Fibroblast of skin of left quadriceps (primary cell): ENCODE results near the gene HSD11B2.
"Not testable (repeated sequence)": the region's sequence is repeated elsewhere in the genome, so short reads cannot be mapped to it uniquely, and the experiment has no call there.

ENCODE experiments used
- DNase-seq, 2 experiments: peaks; one replicate each; pipeline ENCODE4 v3.0.0-alpha.2; 2013; ENCODE audit warnings: low read depth in 2 of 2

Gene HSD11B2

GRCh38 chr16:67415421-67415820, 15.5 kb upstream of the HSD11B2 start:
- DNase-seq = not testable (repeated sequence)

DNA sequence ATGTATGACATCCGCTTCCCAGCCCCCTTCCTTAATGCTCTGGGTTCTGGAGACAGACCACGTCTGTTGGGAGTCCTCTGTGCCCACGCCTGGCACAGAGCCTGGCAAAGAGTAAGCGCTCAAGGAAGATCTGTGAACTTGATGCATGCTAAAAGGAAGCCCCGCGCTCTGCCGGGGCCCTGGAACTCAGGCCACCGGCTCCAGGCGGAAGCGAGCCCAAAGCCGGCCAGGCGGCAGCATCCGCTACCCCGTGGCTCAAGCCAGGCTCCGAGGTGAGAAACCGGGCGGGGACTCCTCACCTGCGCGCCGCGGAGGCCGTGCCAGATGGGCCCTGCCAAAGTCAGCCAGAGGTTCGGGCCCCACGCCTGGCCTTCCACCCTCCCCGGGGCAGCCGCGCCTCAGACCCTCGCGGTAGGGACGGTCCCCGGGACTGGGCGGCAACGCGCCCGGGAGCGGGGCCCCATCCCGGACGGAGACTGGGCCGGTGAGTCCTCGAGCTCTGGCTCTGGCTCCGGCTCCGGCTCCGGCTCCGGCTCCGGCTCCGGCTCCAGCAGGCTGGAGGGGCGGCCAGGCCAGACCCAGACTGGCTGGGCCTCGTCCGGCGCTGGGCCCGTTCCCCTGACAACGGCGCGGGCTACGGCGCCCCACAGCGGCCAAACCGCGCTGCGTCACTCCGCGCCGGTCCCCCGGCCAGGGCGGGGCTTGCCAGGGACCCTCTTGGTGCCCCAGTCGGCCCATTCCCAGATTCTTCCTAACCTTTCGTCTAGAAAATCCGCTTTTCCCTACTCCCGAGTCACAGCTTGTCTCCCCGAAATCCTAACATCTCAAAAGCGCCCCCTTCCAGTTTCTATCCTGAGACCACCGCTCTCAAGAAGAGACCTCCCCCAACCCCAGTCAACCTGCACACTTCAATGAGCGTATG, 14.8 kb upstream of the HSD11B2 start, which contains the start of gene ZDHHC1:
Gene ZDHHC1, minus strand, starts transcription at position 606 of the 922 bp plus-strand sequence. CDS start 8,702 bp downstream, outside the sequence.
- DNase-seq = peak in 1 of 2 experiments; percentile 25

DNA sequence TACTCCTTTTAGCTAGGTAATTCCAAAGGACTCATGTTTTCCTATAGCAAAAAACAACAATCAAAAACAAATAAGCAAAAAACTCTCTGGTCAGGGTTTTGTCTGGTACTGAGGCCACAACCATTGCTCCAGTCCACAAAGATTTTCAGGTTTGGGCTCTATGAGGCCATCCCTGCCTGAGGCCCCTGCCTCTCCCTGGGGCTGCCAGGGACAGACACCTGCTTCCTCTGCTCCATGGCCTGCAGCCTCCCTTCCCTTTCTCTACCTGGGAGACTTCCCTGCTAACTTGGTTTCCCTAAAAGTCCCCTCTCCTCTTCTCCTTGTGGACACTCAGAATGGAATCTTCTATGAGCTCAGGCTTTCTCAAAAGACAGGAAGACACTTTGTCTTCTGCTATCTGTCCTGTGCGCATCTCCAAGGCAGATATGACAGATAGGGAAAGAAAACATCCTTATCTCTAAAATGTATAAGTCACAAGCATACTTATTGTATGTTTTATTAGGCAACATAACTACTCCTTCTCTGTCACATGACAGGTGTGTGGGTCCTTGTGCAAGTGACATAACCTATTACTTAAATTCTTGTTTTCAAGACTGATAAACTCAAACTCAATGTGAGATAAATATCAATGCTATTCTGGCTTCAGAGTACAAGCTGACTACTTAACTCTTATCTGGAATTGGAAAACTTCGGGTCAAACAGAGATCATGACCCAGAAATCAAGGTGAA, 13.4 kb upstream of the HSD11B2 start:
- DNase-seq = no peak

DNA sequence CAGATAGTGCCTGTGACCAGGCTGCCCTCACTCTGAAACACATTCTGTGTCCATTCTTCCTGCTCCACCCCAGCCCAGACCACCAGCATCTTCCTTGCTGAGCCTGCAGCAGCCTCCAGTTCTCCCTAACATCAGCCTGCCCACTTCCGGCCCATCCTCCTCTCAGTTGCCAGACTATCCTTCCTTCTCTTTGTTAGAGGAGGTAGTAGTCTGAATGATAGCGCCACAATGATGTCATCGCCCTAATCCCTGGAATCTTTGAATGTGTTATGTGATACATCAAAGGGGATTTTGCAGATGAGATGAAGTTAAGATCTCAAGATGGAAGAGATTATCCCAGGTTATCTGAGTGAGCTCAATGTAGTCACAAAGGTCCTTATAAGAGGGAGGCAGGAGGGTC, 11.4 kb upstream of the HSD11B2 start:
- DNase-seq = peak in 1 of 2 experiments; percentile 31

DNA sequence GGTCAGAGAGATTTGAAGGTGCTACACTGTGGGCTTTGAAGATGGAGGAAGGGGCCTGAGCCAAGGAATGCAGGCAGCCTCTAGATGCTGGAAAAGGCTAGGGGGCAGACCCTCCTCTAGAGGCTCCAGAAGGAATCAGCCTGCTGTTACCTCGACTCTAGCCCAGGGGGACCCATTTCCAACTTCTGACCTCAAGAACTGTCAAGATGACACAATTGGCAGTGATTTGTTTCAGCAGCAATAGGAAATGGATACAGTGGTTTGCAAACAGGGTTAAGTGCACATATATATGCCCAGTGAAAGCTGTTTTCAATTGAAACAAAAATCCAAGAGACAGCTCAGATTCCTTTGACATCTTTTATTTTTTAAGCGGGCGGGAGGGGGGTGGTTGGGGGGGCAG, 11.0 kb upstream of the HSD11B2 start:
- DNase-seq = no peak

DNA sequence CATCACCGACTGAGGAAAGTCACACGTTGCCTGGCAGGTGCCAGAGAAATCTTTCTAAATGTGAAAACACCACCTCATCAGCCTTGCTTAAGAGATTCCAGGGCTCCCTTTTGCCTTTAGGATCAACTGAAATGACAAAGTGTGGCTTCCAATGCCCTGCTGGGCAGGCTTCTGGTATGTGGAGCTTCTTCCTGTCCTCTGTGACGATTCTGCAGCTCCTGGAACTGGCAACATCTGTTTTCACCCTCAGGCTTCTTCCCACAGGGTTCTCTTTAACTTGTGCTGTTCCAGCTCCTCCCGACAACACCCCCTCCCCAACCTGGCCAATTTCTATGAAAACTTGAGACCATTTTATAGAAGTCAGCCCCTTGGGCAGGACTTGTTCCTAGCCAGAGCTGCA, 9.9 kb upstream of the HSD11B2 start:
- no peak for DNase-seq

DNA sequence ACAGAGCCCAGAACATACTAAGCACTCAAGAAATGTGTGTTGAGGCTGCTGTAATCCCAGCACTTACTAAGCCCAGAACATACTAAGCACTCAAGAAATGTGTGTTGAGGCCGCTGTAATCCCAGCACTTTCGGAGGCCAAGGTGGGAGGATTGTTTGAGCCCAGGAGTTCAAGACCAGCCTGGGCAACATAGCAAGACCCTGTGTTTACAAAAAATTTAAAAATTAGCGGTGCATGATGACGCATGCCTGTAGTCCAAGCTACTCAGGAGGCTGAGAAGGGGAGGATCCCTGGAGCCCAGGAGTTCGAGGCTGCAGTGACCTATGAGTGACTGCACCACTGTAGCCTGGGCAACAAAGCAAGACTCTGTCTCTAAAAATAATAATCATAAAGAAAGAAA, 7.9 kb upstream of the HSD11B2 start:
- DNase-seq = no peak

DNA sequence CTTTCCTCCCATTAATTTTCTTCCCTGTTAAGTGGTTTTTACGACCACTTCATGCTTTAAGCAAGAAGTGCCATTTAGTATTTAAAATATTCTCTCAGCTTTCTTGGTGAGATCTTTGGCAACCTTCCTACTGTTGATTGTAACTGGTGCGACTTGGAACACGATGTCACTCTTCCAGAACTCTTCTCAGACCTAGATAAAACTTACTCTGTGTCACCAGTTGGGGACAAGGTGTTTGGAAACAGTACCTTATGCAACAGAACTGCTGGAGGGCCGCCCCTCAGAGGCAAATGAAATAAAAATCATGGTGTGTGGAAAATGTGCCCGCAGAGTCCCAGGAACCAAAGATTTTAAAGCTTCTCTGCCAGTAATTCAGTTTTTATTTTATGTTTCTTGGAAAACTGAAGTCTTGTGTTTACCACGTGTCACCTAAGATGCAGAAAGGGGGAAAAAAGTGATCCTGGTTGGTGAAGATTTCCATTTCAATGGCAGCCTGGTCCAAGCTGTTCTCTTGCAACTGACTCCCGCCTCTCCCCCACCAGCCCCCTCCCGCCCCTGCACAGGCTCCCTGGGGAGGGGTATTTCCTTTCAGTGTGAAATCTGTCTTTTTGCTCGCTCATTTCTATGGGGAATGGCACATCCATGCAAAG, 7.2 kb upstream of the HSD11B2 start:
- no peak for DNase-seq

GRCh38 chr16:67424261-67424615, 6.7 kb upstream of the HSD11B2 start:
- no peak for DNase-seq

- DNase-seq = peak; percentile 80 to 81
Measured at GRCh38 chr16:67425061-67425460, 5.9 kb upstream of the HSD11B2 start.

GRCh38 chr16:67425580-67425979, 5.3 kb upstream of the HSD11B2 start:
- no peak for DNase-seq

DNA sequence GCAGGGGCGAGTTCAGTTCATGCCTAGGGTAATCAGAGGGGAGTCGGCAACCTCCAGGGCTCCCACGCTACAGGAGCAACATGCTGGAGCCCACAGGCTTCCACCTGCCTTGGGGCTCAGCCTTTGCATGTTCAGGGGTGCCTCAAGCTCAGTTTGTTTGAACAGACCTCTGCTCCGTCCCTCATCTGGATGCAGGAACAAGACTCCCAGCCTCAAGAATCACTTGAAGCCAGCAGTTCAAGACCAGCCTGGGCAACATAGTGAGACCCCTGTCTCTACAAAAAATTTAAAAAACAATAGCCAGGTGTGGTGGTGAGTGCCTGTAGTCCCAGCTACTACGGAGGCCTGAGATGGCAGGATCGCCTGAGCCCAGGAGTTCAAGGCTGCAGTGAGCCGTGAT, 4.9 kb upstream of the HSD11B2 start:
- DNase-seq = no peak

DNA sequence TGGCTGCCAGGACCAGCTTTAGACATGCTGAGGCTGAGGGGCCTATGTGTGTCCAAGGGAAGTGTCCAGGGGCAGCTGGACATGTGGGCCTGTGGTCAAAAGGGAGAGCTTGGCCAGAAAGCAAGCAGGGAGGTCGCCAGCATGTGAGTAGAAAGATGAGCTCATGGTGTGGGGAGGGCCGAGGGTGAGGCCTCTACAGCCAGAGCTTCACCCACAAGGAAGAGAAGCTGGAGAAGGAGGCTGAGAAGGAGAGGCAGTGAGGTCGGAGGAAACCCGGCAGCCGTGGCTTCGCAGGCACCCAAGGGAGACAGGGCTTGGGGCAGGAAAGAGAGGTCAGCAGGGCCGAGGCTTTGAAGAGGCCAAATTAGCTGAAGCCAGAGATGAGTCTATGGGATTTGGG, 4.0 kb upstream of the HSD11B2 start:
- DNase-seq = no peak

GRCh38 chr16:67428146-67428731, 2.7 kb upstream of the HSD11B2 start:
- DNase-seq = no peak

DNA sequence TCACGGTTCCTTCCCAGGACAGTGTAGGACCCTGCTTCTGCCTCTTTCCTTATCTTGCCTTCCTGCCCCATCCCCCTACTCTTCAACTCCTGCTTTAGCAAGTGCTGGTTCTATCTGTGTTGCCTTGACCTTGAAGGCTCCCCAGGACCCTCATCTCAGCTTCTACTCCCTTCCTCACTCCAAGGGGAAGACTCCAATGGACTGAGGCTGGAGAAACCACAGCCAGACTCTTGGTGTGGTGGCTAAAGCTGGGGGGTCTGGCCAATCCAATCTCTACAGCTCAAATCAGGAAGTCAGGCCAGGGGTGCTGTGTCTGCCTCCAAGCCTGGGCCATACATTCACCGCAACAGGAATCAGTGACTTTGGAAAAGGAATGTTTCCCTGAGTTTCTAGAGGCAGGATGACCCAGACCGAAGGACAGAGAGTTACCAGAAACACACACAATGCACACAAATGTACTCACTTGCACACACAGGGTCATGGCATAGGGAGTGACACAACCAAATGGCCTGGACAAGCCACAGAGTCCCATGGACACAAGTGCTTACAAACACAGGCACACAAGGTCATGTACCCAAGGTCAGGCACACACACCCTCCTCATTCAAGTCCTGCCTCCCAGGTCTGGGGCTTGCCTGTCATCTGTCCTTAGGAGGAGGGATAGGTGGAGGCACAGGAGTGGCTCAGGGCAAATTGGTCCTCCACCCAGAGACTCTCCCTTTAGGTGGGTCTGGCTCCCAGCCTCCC, 1.7 kb upstream of the HSD11B2 start:
- no peak for DNase-seq

DNA sequence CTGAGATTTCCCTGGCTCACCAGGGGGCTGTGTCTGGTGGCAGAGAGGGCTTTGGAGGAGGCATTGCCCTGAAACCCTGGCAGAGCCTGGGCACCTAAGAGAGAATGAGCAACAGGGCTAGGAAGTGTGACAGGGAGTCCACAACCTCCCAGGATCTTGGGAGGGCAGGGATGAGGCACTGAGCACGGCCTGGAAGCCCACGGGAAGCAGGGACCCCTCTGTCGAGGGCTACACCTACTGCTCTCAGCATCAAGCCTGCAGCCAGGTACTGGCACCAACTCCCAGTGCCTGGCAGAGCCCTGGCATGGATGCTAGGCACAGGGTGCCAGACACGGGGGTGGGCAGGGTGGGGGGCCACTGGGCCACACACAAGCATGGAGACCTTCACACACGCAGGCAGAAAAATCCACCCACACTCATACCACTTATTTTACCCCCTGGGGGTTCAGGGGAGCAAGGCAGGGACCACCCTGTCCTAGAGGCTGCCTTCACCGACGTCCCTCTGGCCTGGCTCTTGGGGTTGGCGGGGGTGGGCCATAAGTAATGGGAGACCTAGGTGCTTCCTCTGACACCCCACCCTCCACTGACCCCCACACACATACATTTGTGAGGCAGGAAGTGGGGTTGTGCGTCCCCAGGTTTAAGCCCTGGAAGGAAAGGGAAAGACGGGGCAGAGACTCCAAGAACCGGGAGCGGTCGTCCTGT, 970 bp upstream of the HSD11B2 start:
- no peak for DNase-seq

DNA sequence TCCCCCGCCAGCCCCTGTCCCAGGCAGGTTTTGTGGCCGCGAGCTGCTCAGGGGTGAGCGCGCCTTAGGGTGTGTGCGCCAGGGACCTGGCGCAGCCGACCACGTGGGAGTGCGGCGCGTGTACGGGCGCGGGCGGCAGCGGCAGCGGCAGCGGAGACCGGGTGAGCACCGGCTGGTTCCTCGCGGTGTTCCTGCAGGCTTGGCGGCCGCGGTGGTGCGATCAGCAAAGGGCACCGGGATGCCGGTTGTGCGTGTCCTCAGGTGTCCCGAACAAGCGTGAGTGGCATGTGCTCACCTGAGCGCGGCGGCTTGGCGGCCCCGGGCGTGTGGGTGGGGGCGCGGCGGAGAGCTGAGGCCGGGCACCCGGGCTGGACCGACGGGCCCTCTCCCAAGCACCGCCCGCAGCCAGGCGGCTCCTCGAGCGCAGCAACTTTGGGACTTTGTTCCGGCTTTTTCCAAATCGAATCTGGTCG, 381 bp upstream of the HSD11B2 start:
- DNase-seq = no peak

GRCh38 chr16:67431775-67432505, 1.0 kb downstream of the HSD11B2 start:
- DNase-seq = no peak

DNA sequence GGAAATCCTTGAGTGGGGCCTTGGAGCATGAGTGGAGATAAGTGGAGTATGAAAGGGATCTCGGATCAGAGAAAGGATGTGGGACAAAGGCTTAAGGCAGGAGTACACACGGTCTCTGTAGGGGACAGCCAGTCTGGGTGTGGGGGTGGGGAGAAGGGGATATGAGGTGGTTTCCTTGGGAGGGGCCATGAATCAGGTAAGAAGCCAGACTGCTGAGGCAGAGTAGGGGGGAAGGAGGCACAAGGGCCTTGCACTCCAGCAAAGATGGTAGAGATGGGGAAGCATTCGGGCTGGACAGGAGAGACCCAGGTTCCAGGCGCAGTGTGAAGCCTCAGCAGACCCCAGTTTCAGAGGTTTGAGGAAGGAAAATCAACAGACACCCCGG, 1.6 kb downstream of the HSD11B2 start:
- DNase-seq = no peak
